Gastroesophageal sphincter (tissue), 4 donors: ENCODE results near the gene CYTH1. TPM values are rescaled to one million over a fixed set of nuclear protein-coding genes. Genes with fewer than 3 reads are reported as not detected.

Experiments used
- ATAC-seq: fragments of 150-250 bp; one replicate; pipeline ENCODE4 v1.9.1; 2016; ENCODE audit warnings: mild to moderate bottlenecking, moderate library complexity
- H3K27ac ChIP-seq, 4 donors: fragments of 200-600 bp; sonication (generic) in 3 of 4; 1 replicate in 3 of 4; 2 replicates in 1 of 4; pipeline ENCODE4 v1.5.1; 2016 to 2019
- H3K27me3 ChIP-seq: fragments of 200-600 bp; sonication (generic); one replicate; pipeline ENCODE4 v1.5.1; 2019
- H3K36me3 ChIP-seq, 2 donors: fragments of 200-600 bp; sonication (generic); one replicate each; pipeline ENCODE4 v1.5.1; 2019; ENCODE audit warnings: control low read depth in 1 of 2
- H3K4me1 ChIP-seq, 3 donors: fragments of 200-600 bp; sonication (generic); 1 replicate in 2 of 3; 2 replicates in 1 of 3; pipeline ENCODE4 v1.5.1; 2016 to 2019; ENCODE audit warnings: control low read depth in 2 of 3
- H3K4me3 ChIP-seq, 2 donors: fragments of 200-600 bp; sonication (generic); one replicate each; pipeline ENCODE4 v1.5.1; 2019; ENCODE audit warnings: mild to moderate bottlenecking in 1 of 2, moderate library complexity in 1 of 2
- H3K9me3 ChIP-seq, 3 donors: fragments of 200-600 bp; sonication (generic); one replicate each; pipeline ENCODE4 v1.5.1; 2017 to 2019; ENCODE audit warnings: control low read depth in 2 of 3
- CTCF ChIP-seq, 4 experiments: fragments of 200-600 bp in 2 of 4; fragments of 450-650 bp in 2 of 4; sonication (generic) in 1 of 4; IDR thresholded peaks; one replicate each; pipeline ENCODE4 v1.5.1; 2017 to 2019; ENCODE audit warnings: antibody characterized with exemption in 4 of 4, mild to moderate bottlenecking in 2 of 4, moderate library complexity in 2 of 4
- EP300 ChIP-seq: sonication (generic); formaldehyde crosslinking; IDR thresholded peaks from one replicate; pipeline ENCODE4 v1.6.1; 2017; ENCODE audit warnings: antibody characterized with exemption, mild to moderate bottlenecking
- POLR2A ChIP-seq, 2 donors: fragments of 450-650 bp; IDR thresholded peaks; one replicate each; pipeline ENCODE4 v1.6.1; 2017; ENCODE audit warnings: antibody characterized with exemption in 2 of 2, mild to moderate bottlenecking in 2 of 2, moderate library complexity in 1 of 2
- POLR2AphosphoS5 ChIP-seq: sonication (generic); formaldehyde crosslinking; IDR thresholded peaks from one replicate; pipeline ENCODE4 v1.6.1; 2017; ENCODE audit warnings: antibody characterized with exemption
- WGBS, 2 donors: methylation state at CpG; one replicate each; pipeline ENCODE4 v1.1.5; 2018; ENCODE audit warnings: low coverage in 1 of 2; 5-methylcytosine and 5-hydroxymethylcytosine counted together
- total RNA-seq, 4 donors: library from RNA; depleted of rRNA; stranded (reverse); fragments of >200 nt; gene quantifications; one replicate each; pipeline ENCODE4 v1.1.0, GENCODE V29; 2016

The CYTH1 gene
- total RNA-seq, 4 donors from 2014 or later, result 26.9 to 38.0 (median 31.0) TPM

GRCh38 chr17:78797691-78798585 lies 15.9 kb upstream of the CYTH1 start:
- no peaks in the 10 kb centered on the region for H3K9me3 ChIP-seq
- WGBS, 2 donors, result 69 to 76% methylated on average over 11 to 17 of the region's 28 CpGs
- H3K4me3 ChIP-seq, result no peak overlapping the region
- no peak for ATAC-seq
- peaks cover 0 to 6% (median 0%) of the 10 kb centered on the region in 3 donors for H3K4me1 ChIP-seq
- H3K27me3 ChIP-seq, result no peaks in the 10 kb centered on the region
- H3K36me3 ChIP-seq, result peaks cover 0 to 97% of the 10 kb centered on the region in 2 donors
- H3K27ac ChIP-seq, result no peak overlapping the region
- TF ChIP-seq POLR2A (IDR thresholded peaks at IDR 0.05) (no peak), POLR2AphosphoS5 (no peak), CTCF (IDR thresholded peaks at IDR 0.05) (no peak), EP300 (no peak)

- no peak for TF ChIP-seq POLR2AphosphoS5
- no peak for TF ChIP-seq CTCF (IDR thresholded peaks at IDR 0.05)
- TF ChIP-seq EP300, result no peak
- TF ChIP-seq POLR2A (IDR thresholded peaks at IDR 0.05), result no peak
- H3K36me3 ChIP-seq, result peaks cover 0 to 91% of the 10 kb centered on the region in 2 donors
- no peak overlapping the region for H3K27ac ChIP-seq
- 88 to 95% methylated on average over 3 to 8 of the region's 11 CpGs for WGBS, 2 donors
- no peaks in the 10 kb centered on the region for H3K9me3 ChIP-seq
- peaks cover 0 to 11% (median 0%) of the 10 kb centered on the region in 3 donors for H3K4me1 ChIP-seq
- H3K27me3 ChIP-seq, result no peaks in the 10 kb centered on the region
- H3K4me3 ChIP-seq, result no peak overlapping the region
- no peak for ATAC-seq
Measured at GRCh38 chr17:78797213-78797612, 15.1 kb upstream of the CYTH1 start.

- Histone ChIP-seq H3K36me3 (peaks cover 0 to 84% of the 10 kb centered on the region in 2 donors), H3K27ac (no peak overlapping the region), H3K4me3 (no peak overlapping the region), H3K9me3 (no peaks in the 10 kb centered on the region), H3K4me1 (peaks cover 0 to 18% (median 6%) of the 10 kb centered on the region in 3 donors), H3K27me3 (no peaks in the 10 kb centered on the region)
- TF ChIP-seq EP300 (no peak), CTCF (IDR thresholded peaks at IDR 0.05) (no peak), POLR2A (IDR thresholded peaks at IDR 0.05) (no peak), POLR2AphosphoS5 (no peak)
- WGBS, 2 donors, result 79 to 80% methylated on average over 11 of the region's 11 CpGs
- ATAC-seq, result no peak
Measured at GRCh38 chr17:78796517-78796900, 14.4 kb upstream of the CYTH1 start.

- 71 to 93% methylated on average over 3 to 12 of the region's 14 CpGs for WGBS, 2 donors
- no peak for ATAC-seq
- TF ChIP-seq POLR2A (IDR thresholded peaks at IDR 0.05) (no peak), POLR2AphosphoS5 (no peak), CTCF (IDR thresholded peaks at IDR 0.05) (no peak), EP300 (no peak)
- Histone ChIP-seq H3K4me1 (peaks cover 0 to 24% (median 11%) of the 10 kb centered on the region in 3 donors), H3K27ac (no peak overlapping the region), H3K27me3 (no peaks in the 10 kb centered on the region), H3K36me3 (peaks cover 0 to 78% of the 10 kb centered on the region in 2 donors), H3K9me3 (no peaks in the 10 kb centered on the region), H3K4me3 (no peak overlapping the region)
Measured at GRCh38 chr17:78795861-78796516, 13.9 kb upstream of the CYTH1 start.
